Amniotic stem cell (primary cell): Measurements from ENCODE around the gene CBX1.
A peak's percentile ranks its signal among the peaks of the same experiment; 100 is the strongest.
"Not testable (repeated sequence)": the region's sequence is repeated elsewhere in the genome, so short reads cannot be mapped to it uniquely, and the experiment has no call there.

Experiments
- DNase-seq: peaks from one replicate; lab custom pipeline; 2025; lab: John Stamatoyannopoulos, UW

CBX1 gene

GRCh38 chr17:48123111-48123510 is 21.8 kb upstream of the CBX1 start:
- DNase-seq: no peak

DNA sequence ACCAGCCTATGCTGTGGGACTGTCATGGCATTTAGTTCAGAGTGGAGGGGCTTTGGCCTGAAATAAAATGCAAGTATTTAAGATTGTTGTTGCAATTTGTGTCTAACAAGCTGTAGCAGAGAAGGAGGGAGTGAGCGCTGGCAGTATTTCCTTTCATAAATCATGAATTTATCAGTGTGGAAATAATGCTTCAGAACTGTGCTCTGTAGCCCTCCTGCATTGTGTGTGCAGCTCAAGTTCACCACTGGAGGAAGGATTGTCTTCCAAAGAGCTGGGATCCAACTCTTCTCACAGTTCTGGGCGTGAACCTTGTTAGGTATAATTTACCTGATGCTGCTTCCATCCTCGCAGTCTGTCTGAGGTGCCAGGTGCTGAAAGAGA is 21.4 kb upstream of the CBX1 start:
- DNase-seq: no peak

- no peak for DNase-seq
Measured at GRCh38 chr17:48121923-48122664, 20.8 kb upstream of the CBX1 start.

- DNase-seq: no peak
Measured at GRCh38 chr17:48113201-48113676, 12.0 kb upstream of the CBX1 start.

- no peak for DNase-seq
Measured at GRCh38 chr17:48111937-48112241, 10.6 kb upstream of the CBX1 start.

GRCh38 chr17:48110761-48111160 is 9.5 kb upstream of the CBX1 start:
- DNase-seq: no peak

DNA sequence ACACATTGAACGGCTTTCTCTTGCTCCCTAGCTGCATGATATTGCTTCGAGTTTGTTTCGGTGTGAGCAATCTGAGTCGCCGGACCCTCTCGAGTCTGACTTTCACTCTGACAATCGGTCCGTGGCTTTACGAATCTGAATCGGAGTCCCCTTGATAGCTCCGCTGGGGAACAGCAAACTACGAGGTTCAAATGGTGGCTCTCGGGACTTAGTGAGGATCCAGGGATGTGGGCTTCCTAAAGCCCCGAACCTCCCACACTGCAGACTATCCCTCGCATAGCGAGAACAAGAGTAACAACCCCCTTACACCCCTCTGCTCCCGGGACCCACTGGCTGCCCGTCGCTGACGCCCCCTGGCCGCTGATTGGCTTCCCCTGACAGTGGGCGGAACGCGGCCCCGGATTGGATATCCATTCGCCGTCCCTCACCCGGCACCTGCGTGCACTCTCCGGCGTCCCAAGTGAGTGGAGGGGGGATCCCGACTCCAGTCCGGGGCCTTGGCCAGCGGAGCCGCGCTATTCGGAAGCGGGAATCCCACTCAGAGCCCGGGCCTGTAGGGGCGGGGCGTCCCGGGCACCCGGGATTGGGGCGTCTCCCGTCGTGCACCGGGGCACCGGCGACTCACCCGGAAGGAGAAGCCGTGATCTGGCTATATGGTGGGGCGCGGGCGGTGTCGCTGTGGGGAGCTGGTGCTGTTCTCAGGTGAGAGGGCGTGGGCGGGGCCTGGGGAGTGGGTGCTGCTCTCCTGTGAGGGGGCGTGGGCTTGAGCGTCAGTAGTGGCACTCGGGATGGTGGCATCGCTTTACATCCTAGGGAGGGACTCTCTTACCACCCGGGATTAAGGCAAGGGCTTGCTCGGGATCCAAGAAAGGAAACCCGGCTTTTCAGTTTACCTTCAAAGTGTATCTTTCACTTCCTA is 6.1 kb upstream of the CBX1 start, which contains the start of gene SNX11:
TSS of gene SNX11 (plus strand) at position 630 of the 919 bp plus-strand sequence. CDS start 4,278 bp downstream, outside the sequence.
- peak; percentile 80 for DNase-seq

DNA sequence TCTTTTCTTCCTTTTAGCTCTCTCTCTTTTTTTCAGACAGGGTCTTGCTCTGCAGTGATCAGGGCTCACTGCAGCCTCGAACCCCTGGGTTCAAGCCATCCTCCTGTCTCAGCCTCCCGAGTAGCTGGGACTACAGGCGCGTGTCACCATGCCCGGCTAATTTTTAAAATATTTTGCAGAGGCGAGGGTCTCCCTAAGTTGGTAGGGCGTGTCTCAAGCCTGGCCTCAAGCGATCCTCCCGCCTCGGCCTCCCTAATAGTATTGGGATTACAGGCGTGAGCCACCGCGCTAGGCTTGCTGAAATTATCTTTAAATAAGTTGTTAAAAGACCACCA is 5.5 kb upstream of the CBX1 start:
- no peak for DNase-seq

DNA sequence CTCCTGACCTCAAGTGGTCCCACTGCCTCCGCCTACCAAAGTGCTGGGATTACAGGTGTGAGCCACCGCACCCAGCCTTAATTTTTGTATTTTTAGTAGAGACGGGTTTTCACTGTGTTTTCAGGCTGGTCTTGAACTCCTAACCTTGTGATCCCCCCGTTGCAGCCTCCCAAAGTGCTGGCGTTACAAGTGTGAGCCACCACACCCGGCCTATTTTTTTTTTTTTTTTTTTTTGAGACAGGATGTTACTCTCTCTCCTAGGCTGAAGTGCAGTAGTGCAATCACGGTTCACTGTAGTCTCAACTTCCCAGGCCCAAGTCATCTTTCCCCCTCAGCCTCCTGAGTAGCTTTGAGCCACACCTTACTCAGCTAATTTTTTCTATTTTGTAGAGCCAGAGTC is 3.2 kb upstream of the CBX1 start:
- no peak for DNase-seq

- DNase-seq: no peak
Measured at GRCh38 chr17:48102798-48103715, 1.8 kb upstream of the CBX1 start.

DNA sequence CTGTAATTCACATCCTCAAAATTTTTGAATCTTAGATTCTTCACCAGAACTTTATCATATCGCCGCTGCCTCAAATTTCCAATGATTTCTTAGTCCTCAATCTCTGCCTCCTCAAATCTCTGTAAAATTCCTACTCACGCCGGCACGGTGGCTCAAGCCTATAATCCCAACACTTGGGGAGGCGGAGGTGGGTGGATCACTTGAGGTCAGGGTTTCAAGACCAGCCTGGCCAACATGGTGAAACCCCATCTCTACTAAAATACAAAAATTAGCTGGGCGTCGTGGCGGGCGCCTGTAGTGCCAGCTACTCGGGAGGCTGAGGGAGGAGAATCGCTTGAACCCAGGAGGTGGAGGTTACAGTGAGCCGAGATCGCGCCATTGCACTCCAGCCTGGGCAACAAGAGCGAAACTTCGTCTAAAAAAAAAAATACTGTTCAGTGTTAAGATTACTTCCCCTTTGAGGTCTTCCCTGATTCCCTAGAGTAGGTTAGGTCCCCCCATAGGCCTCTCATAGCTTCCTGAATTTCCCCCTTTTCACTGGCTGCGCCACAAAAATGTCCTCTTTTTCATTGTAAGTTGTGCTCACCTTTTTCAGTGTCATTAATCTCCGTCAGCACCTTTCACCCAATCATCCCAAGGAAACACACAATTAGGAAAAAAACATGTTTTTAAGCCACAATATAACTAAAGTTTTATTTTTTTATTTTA is 919 bp upstream of the CBX1 start:
- DNase-seq: no peak

DNA sequence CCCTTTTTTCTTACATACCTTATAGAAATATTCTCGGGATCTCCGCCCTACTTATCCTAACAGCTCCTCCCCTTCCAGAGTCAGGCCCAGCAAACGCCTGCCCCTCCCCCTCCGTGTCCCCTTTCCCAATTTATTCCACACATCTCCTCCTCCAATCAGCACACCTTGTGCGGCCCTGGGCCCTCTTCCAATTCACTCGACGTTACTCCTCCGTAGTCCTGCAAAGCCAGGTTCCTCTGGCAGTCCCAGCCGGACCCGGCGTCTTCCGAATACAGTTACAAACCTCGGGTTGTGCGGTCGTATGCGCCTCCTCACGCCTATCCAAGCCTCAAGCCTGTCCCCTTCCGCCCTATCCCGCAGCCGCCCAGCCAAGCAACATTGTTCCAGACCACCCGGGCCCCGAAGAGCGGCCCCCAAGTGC is 677 bp downstream of the CBX1 start:
- no peak for DNase-seq

- DNase-seq: peak; percentile 30
Measured at GRCh38 chr17:48100160-48100559, 1.1 kb downstream of the CBX1 start.

DNA sequence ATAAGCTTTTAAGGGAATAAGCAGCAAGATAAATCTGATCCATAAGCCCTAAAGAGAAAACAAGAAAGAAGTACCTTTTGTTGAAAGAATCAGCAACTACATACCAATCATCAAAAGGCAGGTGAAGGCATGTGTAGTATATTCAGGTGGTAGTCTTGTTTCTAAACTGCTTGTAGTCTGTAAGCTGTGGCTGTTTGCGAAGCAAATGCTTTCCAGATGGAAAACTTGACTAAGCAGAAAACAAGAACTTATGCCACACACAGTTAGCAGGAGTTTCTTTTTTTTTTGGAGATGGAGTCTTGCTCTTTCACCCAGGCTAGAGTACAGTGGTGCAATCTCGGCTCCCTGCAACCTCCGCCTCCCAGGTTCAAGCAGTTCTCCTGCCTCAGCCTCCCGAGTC is 5.7 kb downstream of the CBX1 start:
- DNase-seq: no peak

DNA sequence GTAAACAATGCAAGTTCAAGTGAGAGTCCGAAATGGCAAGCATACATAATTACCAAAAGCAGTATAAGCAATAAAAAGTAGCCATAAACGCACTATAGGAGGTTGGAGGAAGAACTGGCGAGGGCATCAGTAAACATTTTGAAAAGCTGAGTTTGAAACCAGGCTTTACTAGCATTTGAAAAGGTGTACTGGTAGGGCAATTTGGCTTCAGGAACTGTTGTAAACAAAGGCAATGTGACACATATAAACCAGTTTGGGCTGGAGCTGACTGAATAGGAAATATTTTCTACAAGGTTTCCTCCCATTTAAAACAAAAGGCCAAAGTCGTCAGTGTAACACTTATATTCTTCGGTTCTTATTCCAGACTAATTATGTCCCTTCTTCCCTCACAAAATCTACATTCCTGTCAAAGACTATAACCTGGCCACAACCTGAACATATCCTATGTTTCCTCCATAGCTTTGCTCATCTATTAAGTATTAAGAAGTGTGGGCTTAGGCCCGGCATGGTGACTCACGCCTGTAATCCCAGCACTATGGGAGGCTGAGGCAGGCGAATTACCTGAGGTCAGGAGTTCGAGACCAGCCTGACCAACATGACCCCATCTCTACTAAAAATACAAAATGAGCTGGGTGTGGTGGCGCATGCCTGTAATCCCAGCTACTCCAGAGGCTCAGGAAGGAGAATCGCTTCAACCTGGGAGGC is 7.8 kb downstream of the CBX1 start:
- DNase-seq: no peak

DNA sequence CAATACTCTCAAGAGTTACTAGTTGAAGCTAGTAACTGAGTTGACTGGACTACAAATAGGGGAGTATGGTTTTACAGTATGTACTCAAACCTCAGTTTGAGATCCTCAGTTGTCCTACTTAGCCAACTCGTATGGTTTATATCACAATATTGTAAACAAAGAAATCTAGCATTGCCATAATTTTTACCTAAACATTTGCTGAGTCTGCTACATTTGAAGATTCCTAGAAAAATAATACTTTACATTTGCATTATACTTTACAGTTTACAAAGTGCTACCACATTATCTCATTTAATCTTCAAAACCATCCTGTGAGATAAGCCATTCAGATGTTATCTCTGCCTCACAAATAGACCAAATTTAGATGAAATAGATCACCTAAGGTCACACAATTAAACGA is 16.3 kb downstream of the CBX1 start:
- DNase-seq: no peak

- DNase-seq: no peak
Measured at GRCh38 chr17:48081858-48082257, 19.4 kb downstream of the CBX1 start.

DNA sequence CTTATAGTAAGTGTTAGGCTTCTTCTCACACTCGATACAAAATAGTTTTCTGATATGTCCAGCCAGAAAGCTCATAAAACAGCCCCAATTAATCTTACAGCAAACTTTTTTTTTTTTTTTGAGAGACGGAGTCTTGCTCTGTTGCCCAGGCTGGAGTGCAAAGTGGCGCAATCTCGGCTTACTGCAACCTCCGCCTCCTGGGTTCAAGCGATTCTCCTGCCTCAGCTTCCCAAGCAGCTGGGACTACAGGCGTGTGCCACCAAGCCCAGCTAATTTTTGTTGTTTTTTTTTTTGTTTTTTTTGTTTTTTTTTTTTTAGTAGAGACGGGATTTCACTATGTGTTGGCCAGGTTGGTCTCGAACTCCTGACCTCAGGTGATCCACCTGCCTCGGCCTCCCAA is 24.1 kb downstream of the CBX1 start:
- not testable (repeated sequence) for DNase-seq

- DNase-seq: peak; percentile 59
Measured at GRCh38 chr17:48074322-48075081, 26.8 kb downstream of the CBX1 start.

DNA sequence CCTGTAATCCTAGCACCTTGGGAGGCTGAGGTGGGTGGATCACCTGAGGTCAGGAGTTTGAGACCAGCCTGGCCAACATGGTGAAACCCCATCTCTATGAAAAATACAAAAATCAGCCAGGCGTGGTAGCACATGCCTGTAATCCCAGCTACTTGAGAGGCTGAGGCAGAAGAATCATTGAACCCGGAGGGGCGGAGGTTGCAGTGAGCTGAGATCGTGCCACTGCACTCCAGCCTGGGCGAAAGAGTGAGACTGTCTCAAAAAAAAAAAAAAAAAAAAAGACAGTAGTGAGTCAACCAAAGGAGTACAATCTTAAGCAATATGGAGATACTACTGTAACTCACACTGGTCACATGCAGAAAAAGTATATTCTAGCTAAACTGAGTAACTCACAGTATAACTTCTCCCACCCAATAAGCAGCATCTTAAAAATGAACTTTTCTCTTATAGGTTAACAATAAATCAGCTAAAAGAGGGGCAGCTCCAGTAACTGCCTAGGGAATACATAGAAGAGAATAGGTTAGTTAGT is 27.6 kb downstream of the CBX1 start:
- DNase-seq: not testable (repeated sequence)
